T-cell (primary cell): Measurements from ENCODE around the gene FANCC. TPM values are rescaled to one million over a fixed set of nuclear protein-coding genes. Genes with fewer than 3 reads are reported as not detected.

Source experiments
- ATAC-seq, 4 experiments: fragments of 200-7000 bp in 3 of 4; fragments of 150-1000 bp in 1 of 4; cut with Tn5 transposase; replicated peaks in 1 of 4; 1 replicate in 3 of 4; 2 replicates in 1 of 4; pipeline ENCODE4 v1.10.0; 2021; ENCODE audit warnings: moderate library complexity in 3 of 4, mild to moderate bottlenecking in 2 of 4, moderate number of reproducible peaks in 1 of 4
- CTCF ChIA-PET, 2 donors: fragments of 300-600 bp; sonication (Branson Sonifier 250); formaldehyde crosslinking; loops; one replicate each; lab custom pipeline; 2022; ENCODE audit warnings: antibody characterized with exemption in 2 of 2; lab: Charles Lee
- POLR2A ChIA-PET, 2 donors: fragments of 300-600 bp; sonication (Branson Sonifier 250); formaldehyde crosslinking; loops; one replicate each; lab custom pipeline; 2022; ENCODE audit warnings: antibody characterized with exemption in 2 of 2; lab: Charles Lee
- DNase-seq, 35 experiments: peaks; one replicate each; pipeline versions ENCODE4 v3.0.0 to v3.0.0-alpha.2; 2013 to 2023
- H3K27ac ChIP-seq: one replicate; pipeline ENCODE4 v1.5.1; 2013; ENCODE audit warnings: low read length
- H3K27me3 ChIP-seq, 2 experiments: replicated peaks in 1 of 2; 1 replicate in 1 of 2; 2 replicates in 1 of 2; pipeline versions ENCODE4 v1.6.1 to v1.7.0; 2013; ENCODE audit warnings: low read length in 1 of 2, mixed read lengths in 1 of 2; ENCODE audit not compliant: control insufficient read depth in 2 of 2, insufficient read depth in 2 of 2; ENCODE audit errors: extremely low read depth in 1 of 2
- H3K36me3 ChIP-seq, 2 donors: 1 replicate in 1 of 2; 2 replicates in 1 of 2; pipeline versions ENCODE4 v1.6.1 to v1.7.0; 2013; ENCODE audit warnings: low read length in 1 of 2; ENCODE audit not compliant: control insufficient read depth in 2 of 2, insufficient read depth in 1 of 2; ENCODE audit errors: extremely low read depth in 1 of 2
- H3K4me1 ChIP-seq, 2 experiments: 1 replicate in 1 of 2; 2 replicates in 1 of 2; pipeline versions ENCODE4 v1.6.1 to v1.7.0; 2013; ENCODE audit warnings: low read length in 2 of 2, mixed read lengths in 1 of 2; ENCODE audit not compliant: insufficient read depth in 2 of 2, control insufficient read depth in 1 of 2; ENCODE audit errors: extremely low read depth in 1 of 2
- H3K4me3 ChIP-seq, 2 donors: 1 replicate in 1 of 2; 2 replicates in 1 of 2; pipeline versions ENCODE4 v1.5.1 to v1.7.0; 2013; ENCODE audit warnings: mild to moderate bottlenecking in 2 of 2, low read length in 1 of 2, moderate library complexity in 1 of 2; ENCODE audit not compliant: control insufficient read depth in 1 of 2; ENCODE audit errors: extremely low read depth in 1 of 2
- H3K9me3 ChIP-seq: 2 replicates; pipeline ENCODE4 v1.7.0; 2013
- H3K27ac Mint-ChIP-seq, 2 donors: one replicate each; pipeline ENCODE4 v1.8.0; 2020 to 2021; ENCODE audit warnings: mild to moderate bottlenecking in 2 of 2, mixed read lengths in 2 of 2
- H3K27me3 Mint-ChIP-seq, 2 donors: one replicate each; pipeline ENCODE4 v1.8.0; 2021 to 2022; ENCODE audit warnings: mixed read lengths in 2 of 2
- H3K36me3 Mint-ChIP-seq: one replicate; pipeline ENCODE4 v1.8.0; 2021; ENCODE audit warnings: mixed read lengths
- H3K4me1 Mint-ChIP-seq, 3 donors: one replicate each; pipeline ENCODE4 v1.8.0; 2020 to 2022; ENCODE audit warnings: mixed read lengths in 3 of 3, mild to moderate bottlenecking in 1 of 3
- H3K4me3 Mint-ChIP-seq, 3 donors: one replicate each; pipeline ENCODE4 v1.8.0; 2020 to 2022; ENCODE audit warnings: mild to moderate bottlenecking in 3 of 3, mixed read lengths in 3 of 3, moderate library complexity in 3 of 3
- H3K9me3 Mint-ChIP-seq, 3 donors: one replicate each; pipeline ENCODE4 v1.8.0; 2020 to 2022; ENCODE audit warnings: mixed read lengths in 3 of 3
- WGBS: methylation state at CpG from one replicate; pipeline ENCODE4 v1.1.5; 2013; ENCODE audit warnings: missing lambda C conversion rate; ENCODE audit not compliant: insufficient coverage; 5-methylcytosine and 5-hydroxymethylcytosine counted together
- total RNA-seq, 35 experiments: library from RNA in 6 of 35; stranded (reverse) in 6 of 35; fragments of 120-200 nt in 1 of 35; gene quantifications; one replicate each; pipeline versions ENCODE4 v1.2.1 to v1.2.4 and lab custom pipeline; 2013 to 2026

Gene FANCC
- total RNA-seq, 5 donors from 2014 or later (not counting 1 experiment from before 2014, with no cell fraction given), result 4.2 to 11.6 (median 4.8) TPM

GRCh38 chr9:95060234-95060633 lies 257.3 kb downstream of the FANCC start:
- H3K27me3 ChIP-seq, result no peaks in the 10 kb centered on the region
- no peaks in the 10 kb centered on the region for H3K4me1 ChIP-seq
- ATAC-seq (no peak), DNase-seq (no peak)
- no peaks in the 10 kb centered on the region for H3K9me3 ChIP-seq
- no peaks in the 10 kb centered on the region for H3K27me3 Mint-ChIP-seq
- no peaks in the 10 kb centered on the region for H3K4me1 Mint-ChIP-seq
- no peak overlapping the region for H3K4me3 Mint-ChIP-seq
- 80% methylated on average over 4 of the region's 5 CpGs for WGBS
- no peak overlapping the region for H3K4me3 ChIP-seq
- peaks cover 32% of the 10 kb centered on the region for H3K36me3 Mint-ChIP-seq
- H3K27ac ChIP-seq, result no peak overlapping the region
- H3K27ac Mint-ChIP-seq, result no peak overlapping the region
- ChIA-PET POLR2A (no interaction called here), CTCF (no interaction called here)
- H3K9me3 Mint-ChIP-seq, result no peaks in the 10 kb centered on the region
- no peaks in the 10 kb centered on the region for H3K36me3 ChIP-seq

- 100% methylated on average over 4 of the region's 7 CpGs for WGBS
- ChIA-PET POLR2A (no interaction called here), CTCF (no interaction called here)
- no peaks in the 10 kb centered on the region for H3K4me1 Mint-ChIP-seq
- peaks cover 26% of the 10 kb centered on the region for H3K36me3 Mint-ChIP-seq
- H3K9me3 Mint-ChIP-seq, result no peaks in the 10 kb centered on the region
- H3K36me3 ChIP-seq, result no peaks in the 10 kb centered on the region
- no peak for ATAC-seq
- H3K27me3 ChIP-seq, result no peaks in the 10 kb centered on the region
- no peaks in the 10 kb centered on the region for H3K4me1 ChIP-seq
- H3K27ac ChIP-seq, result no peak overlapping the region
- H3K9me3 ChIP-seq, result no peaks in the 10 kb centered on the region
- H3K4me3 ChIP-seq, result no peak overlapping the region
- no peak overlapping the region for H3K27ac Mint-ChIP-seq
- H3K4me3 Mint-ChIP-seq, result no peak overlapping the region
- no peak for DNase-seq
- H3K27me3 Mint-ChIP-seq, result no peaks in the 10 kb centered on the region
Observed at GRCh38 chr9:95058795-95059386, 258.6 kb downstream of the FANCC start.

GRCh38 chr9:95058121-95058785 lies 259.3 kb downstream of the FANCC start:
- H3K27me3 Mint-ChIP-seq, result no peaks in the 10 kb centered on the region
- ChIA-PET CTCF (no interaction called here), POLR2A (no interaction called here)
- Histone ChIP-seq H3K9me3 (no peaks in the 10 kb centered on the region), H3K4me1 (no peaks in the 10 kb centered on the region), H3K27ac (no peak overlapping the region), H3K4me3 (no peak overlapping the region), H3K36me3 (no peaks in the 10 kb centered on the region), H3K27me3 (no peaks in the 10 kb centered on the region)
- no peaks in the 10 kb centered on the region for H3K9me3 Mint-ChIP-seq
- no peak overlapping the region for H3K27ac Mint-ChIP-seq
- ATAC-seq (no peak), DNase-seq (no peak)
- peaks cover 20% of the 10 kb centered on the region for H3K36me3 Mint-ChIP-seq
- no peak overlapping the region for H3K4me3 Mint-ChIP-seq
- H3K4me1 Mint-ChIP-seq, result no peaks in the 10 kb centered on the region
- 77% methylated on average over 5 of the region's 7 CpGs for WGBS

- no peak for ATAC-seq
- Mint-ChIP-seq H3K4me3 (no peak overlapping the region), H3K36me3 (peaks cover 17% of the 10 kb centered on the region), H3K4me1 (no peaks in the 10 kb centered on the region), H3K9me3 (no peaks in the 10 kb centered on the region), H3K27ac (no peak overlapping the region), H3K27me3 (no peaks in the 10 kb centered on the region)
- ChIA-PET CTCF (no interaction called here), POLR2A (no interaction called here)
- Histone ChIP-seq H3K4me3 (no peak overlapping the region), H3K27me3 (no peaks in the 10 kb centered on the region), H3K9me3 (no peaks in the 10 kb centered on the region), H3K4me1 (no peaks in the 10 kb centered on the region), H3K27ac (no peak overlapping the region), H3K36me3 (no peaks in the 10 kb centered on the region)
- no peak for DNase-seq
- no CpG with 5 or more reads among the region's 10 CpGs for WGBS
Observed at GRCh38 chr9:95057101-95057500, 260.4 kb downstream of the FANCC start.

- Mint-ChIP-seq H3K36me3 (peaks cover 9% of the 10 kb centered on the region), H3K4me3 (no peak overlapping the region), H3K9me3 (no peaks in the 10 kb centered on the region), H3K27me3 (no peaks in the 10 kb centered on the region), H3K27ac (no peak overlapping the region), H3K4me1 (no peaks in the 10 kb centered on the region)
- 91% methylated on average over 12 of the region's 15 CpGs for WGBS
- no peak for DNase-seq
- H3K4me3 ChIP-seq, result no peak overlapping the region
- H3K9me3 ChIP-seq, result no peaks in the 10 kb centered on the region
- H3K27ac ChIP-seq, result no peak overlapping the region
- no peaks in the 10 kb centered on the region for H3K4me1 ChIP-seq
- no peaks in the 10 kb centered on the region for H3K36me3 ChIP-seq
- no peaks in the 10 kb centered on the region for H3K27me3 ChIP-seq
- CTCF ChIA-PET, result no interaction called here
- POLR2A ChIA-PET, result interaction anchor here in 1 of 2 donors (0.5 kb wide), 1 partner anchor 475 kb away, joined by 5 read pairs; no protein-coding TSS in a partner anchor
- no peak for ATAC-seq
Observed at GRCh38 chr9:95055851-95056551, 261.5 kb downstream of the FANCC start.

GRCh38 chr9:95055334-95055850 lies 262.1 kb downstream of the FANCC start:
- H3K27ac ChIP-seq, result no peak overlapping the region
- H3K36me3 Mint-ChIP-seq, result peaks cover 7% of the 10 kb centered on the region
- POLR2A ChIA-PET, result no interaction called here
- H3K4me1 ChIP-seq, result no peaks in the 10 kb centered on the region
- peaks cover 1 to 3% of the 10 kb centered on the region in 2 donors for H3K27me3 Mint-ChIP-seq
- no peaks in the 10 kb centered on the region for H3K9me3 ChIP-seq
- no peaks in the 10 kb centered on the region for H3K4me1 Mint-ChIP-seq
- H3K4me3 Mint-ChIP-seq, result no peak overlapping the region
- no peak for ATAC-seq
- CTCF ChIA-PET, result no interaction called here
- no peak overlapping the region for H3K27ac Mint-ChIP-seq
- no peak overlapping the region for H3K4me3 ChIP-seq
- H3K9me3 Mint-ChIP-seq, result no peaks in the 10 kb centered on the region
- 73% methylated on average over 5 of the region's 6 CpGs for WGBS
- H3K36me3 ChIP-seq, result no peaks in the 10 kb centered on the region
- no peak for DNase-seq
- no peaks in the 10 kb centered on the region for H3K27me3 ChIP-seq
